ENCODE measurements around the gene OR1S1. TPM values are rescaled to one million over a fixed set of nuclear protein-coding genes. Genes with fewer than 3 reads are reported as not detected.

OR1S1 gene
- total and polyA plus RNA-seq, 2 experiments from 2014 or later: not detected

- H2AFZ ChIP-seq: peak overlapping the region; percentile 5; the same call in 1 of the 2 replicates
- H3K9me2 ChIP-seq (ENCODE audit: insufficient read depth): peaks cover 19% of the 10 kb centered on the region; the same call in 1 of the 2 replicates
- H3K36me3 ChIP-seq (ENCODE audit: insufficient read depth): no peaks in the 10 kb centered on the region
- H3K36me3 Mint-ChIP-seq (ENCODE audit: low read depth): no peaks in the 10 kb centered on the region
- no peaks in the 10 kb centered on the region for H3K4me1 ChIP-seq (ENCODE audit: insufficient read depth)
- no peaks in the 10 kb centered on the region for H3F3A ChIP-seq (replicated peaks; ENCODE audit: low read depth)
- H3K27ac Mint-ChIP-seq: no peak overlapping the region
- H3K27me3 Mint-ChIP-seq (ENCODE audit: insufficient read depth, low read depth, poor library complexity): no peaks in the 10 kb centered on the region
- TF ChIP-seq EZH2 (IDR thresholded peaks at IDR 0.05; ENCODE audit: low read depth, unreplicated experiment) (no peak), POLR2AphosphoS5 (IDR thresholded peaks at IDR 0.05; ENCODE audit: low read depth) (no peak), JUNB (IDR thresholded peaks at IDR 0.05; ENCODE audit: unreplicated experiment) (no peak), CREB1 (CRISPR knock-in tag; IDR thresholded peaks at IDR 0.05; ENCODE audit: low read depth) (no peak), STAT1 (IDR thresholded peaks at IDR 0.05; ENCODE audit: unreplicated experiment) (no peak), EZH2phosphoT487 (IDR thresholded peaks at IDR 0.05; ENCODE audit: unreplicated experiment) (no peak), ZNF331 (CRISPR knock-in tag; IDR thresholded peaks at IDR 0.05; ENCODE audit: low read depth) (no peak), NANOG (IDR thresholded peaks at IDR 0.05; ENCODE audit: borderline replicate concordance) (no peak), ETS1 (IDR thresholded peaks at IDR 0.05) (no peak)
- H3K9me3 Mint-ChIP-seq: no peaks in the 10 kb centered on the region
- no peak overlapping the region for H3K4me2 ChIP-seq
- H3K27me3 ChIP-seq (ENCODE audit: insufficient read depth): no peaks in the 10 kb centered on the region
- no peak for DNase-seq (ENCODE audit: low spot score)
- no peak overlapping the region for H3K4me3 Mint-ChIP-seq
- no peak overlapping the region for H3K4me3 ChIP-seq
- ATAC-seq: no peak
- peaks cover 5% of the 10 kb centered on the region; the same call in 2 of the 3 replicates for H3K4me1 Mint-ChIP-seq
- H3K27ac ChIP-seq (ENCODE audit: low read depth): no peak overlapping the region
- H4K20me1 ChIP-seq (replicated peaks; ENCODE audit: insufficient read depth): no peaks in the 10 kb centered on the region
- H3K79me2 ChIP-seq (replicated peaks; ENCODE audit: insufficient read depth): no peaks in the 10 kb centered on the region
Measured at GRCh38 chr11:58178444-58178843, 34.1 kb upstream of the OR1S1 start.

- Histone ChIP-seq H3K79me2 (replicated peaks; ENCODE audit: insufficient read depth) (no peaks in the 10 kb centered on the region), H3K4me3 (no peak overlapping the region), H2AFZ (no peak overlapping the region), H3K27ac (ENCODE audit: low read depth) (no peak overlapping the region), H3K36me3 (ENCODE audit: insufficient read depth) (no peaks in the 10 kb centered on the region), H3K9me2 (ENCODE audit: insufficient read depth) (peaks cover 26% of the 10 kb centered on the region; the same call in 1 of the 2 replicates), H4K20me1 (replicated peaks; ENCODE audit: insufficient read depth) (no peaks in the 10 kb centered on the region), H3K4me2 (no peak overlapping the region), H3K27me3 (ENCODE audit: insufficient read depth) (no peaks in the 10 kb centered on the region), H3F3A (replicated peaks; ENCODE audit: low read depth) (no peaks in the 10 kb centered on the region), H3K4me1 (ENCODE audit: insufficient read depth) (no peaks in the 10 kb centered on the region)
- DNase-seq (ENCODE audit: low spot score) (no peak), ATAC-seq (no peak)
- H3K27ac Mint-ChIP-seq: no peak overlapping the region
- H3K9me3 Mint-ChIP-seq: no peaks in the 10 kb centered on the region
- peaks cover 5% of the 10 kb centered on the region; the same call in 2 of the 3 replicates for H3K4me1 Mint-ChIP-seq
- H3K27me3 Mint-ChIP-seq (ENCODE audit: insufficient read depth, low read depth, poor library complexity): no peaks in the 10 kb centered on the region
- H3K4me3 Mint-ChIP-seq: no peak overlapping the region
- no peaks in the 10 kb centered on the region for H3K36me3 Mint-ChIP-seq (ENCODE audit: low read depth)
- TF ChIP-seq CTCF (conservative IDR thresholded peaks at IDR 0.05; ENCODE audit: low read depth in 2 of 2) (no peak), REST (IDR thresholded peaks at IDR 0.05; ENCODE audit: unreplicated experiment) (no peak), STAT1 (IDR thresholded peaks at IDR 0.05; ENCODE audit: unreplicated experiment) (no peak), ZNF331 (CRISPR knock-in tag; IDR thresholded peaks at IDR 0.05; ENCODE audit: low read depth) (no peak), POLR2AphosphoS5 (IDR thresholded peaks at IDR 0.05; ENCODE audit: low read depth) (no peak), CREB1 (CRISPR knock-in tag; IDR thresholded peaks at IDR 0.05; ENCODE audit: low read depth) (no peak), NANOG (IDR thresholded peaks at IDR 0.05; ENCODE audit: borderline replicate concordance) (no peak), ETS1 (IDR thresholded peaks at IDR 0.05) (no peak), ZNF114 (CRISPR knock-in tag; IDR thresholded peaks at IDR 0.05) (no peak), EZH2 (IDR thresholded peaks at IDR 0.05; ENCODE audit: low read depth, unreplicated experiment) (no peak), JUNB (IDR thresholded peaks at IDR 0.05; ENCODE audit: unreplicated experiment) (no peak), EZH2phosphoT487 (IDR thresholded peaks at IDR 0.05; ENCODE audit: unreplicated experiment) (no peak)
Measured at GRCh38 chr11:58179648-58180047, 32.9 kb upstream of the OR1S1 start.

Measured in GM23338 (cell line).